NT2/D1 (cell line): ENCODE results near the gene SRRM4.
A peak's percentile ranks its signal among the peaks of the same experiment; 100 is the strongest.

Experiments
- DNase-seq: peaks from one replicate; pipeline ENCODE4 v3.0.0-alpha.2; 2011; ENCODE audit warnings: low read depth, low spot score
- H3K27me3 ChIP-seq: 2 replicates; pipeline ENCODE4 v1.6.0; 2011; ENCODE audit warnings: mild to moderate bottlenecking; ENCODE audit not compliant: insufficient read length, insufficient read depth
- H3K36me3 ChIP-seq: 2 replicates; pipeline ENCODE4 v1.6.1; 2011; ENCODE audit warnings: mild to moderate bottlenecking, low read length, mixed read lengths; ENCODE audit not compliant: insufficient read depth, insufficient read length
- H3K4me1 ChIP-seq: 2 replicates; pipeline ENCODE4 v1.5.1; 2011; ENCODE audit not compliant: insufficient read depth, insufficient read length
- H3K4me3 ChIP-seq: 2 replicates; pipeline ENCODE4 v1.5.1; 2011; ENCODE audit warnings: low read depth; ENCODE audit not compliant: insufficient read length
- H3K9ac ChIP-seq: 2 replicates; pipeline ENCODE4 v1.6.0; 2011; ENCODE audit warnings: low read depth; ENCODE audit not compliant: insufficient read length
- H3K9me3 ChIP-seq: 2 replicates; pipeline ENCODE4 v1.5.1; 2011; ENCODE audit warnings: mild to moderate bottlenecking, low read length; ENCODE audit not compliant: insufficient read depth
- SUZ12 ChIP-seq: IDR thresholded peaks from 2 replicates; pipeline ENCODE4 v1.6.1; 2011; ENCODE audit not compliant: insufficient read length, insufficient read depth; ENCODE audit errors: extremely low read depth
- YY1 ChIP-seq: IDR thresholded peaks from 2 replicates; pipeline ENCODE4 v1.6.1; 2011; ENCODE audit not compliant: insufficient read length, insufficient read depth
- ZNF274 ChIP-seq: IDR thresholded peaks from 2 replicates; pipeline ENCODE4 v1.6.1; 2011; ENCODE audit warnings: mild to moderate bottlenecking, low read depth, low read length

SRRM4 gene

DNA sequence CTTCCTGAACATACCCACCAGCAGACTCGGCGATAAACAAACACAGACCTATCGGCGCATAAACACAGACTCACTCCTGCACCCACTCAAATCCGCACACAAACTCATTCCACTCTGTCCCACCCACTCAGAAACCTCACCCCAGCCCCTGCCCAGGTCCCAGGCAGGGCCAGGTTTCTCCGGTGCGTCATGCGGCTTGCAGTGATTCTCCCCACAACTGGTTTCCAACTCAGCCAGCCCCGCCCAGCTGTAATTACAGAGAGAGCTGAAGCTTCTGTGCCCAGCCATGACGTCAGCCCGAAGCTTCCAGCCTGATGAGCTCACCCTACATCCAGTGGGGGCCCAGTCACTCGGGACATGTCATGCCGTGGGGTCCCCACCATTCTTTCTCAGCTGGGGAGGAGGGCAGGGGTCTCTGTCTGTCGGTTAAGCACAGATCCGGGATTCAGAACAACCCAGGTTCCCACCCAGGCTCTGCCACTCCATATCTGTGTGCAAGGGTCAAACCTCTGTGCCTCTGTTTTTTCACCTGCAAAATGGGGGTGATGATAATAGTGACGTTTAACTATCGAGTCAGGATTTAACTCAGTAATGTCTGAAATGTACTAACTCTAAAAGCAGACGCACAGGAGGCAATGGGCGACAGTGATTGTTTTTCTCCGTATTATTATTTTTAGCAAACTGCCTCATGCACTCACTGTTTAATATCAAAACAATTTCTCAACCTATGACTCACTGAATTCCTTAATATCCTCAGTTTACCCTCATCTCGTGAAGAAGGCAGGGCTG is 195.1 kb downstream of the SRRM4 start:
- peaks cover 12% of the 10 kb centered on the region for H3K4me1 ChIP-seq
- no peak for TF ChIP-seq ZNF274
- no peaks in the 10 kb centered on the region for H3K36me3 ChIP-seq
- H3K4me3 ChIP-seq, result no peak overlapping the region
- H3K9me3 ChIP-seq, result no peaks in the 10 kb centered on the region
- peak overlapping the region; percentile 47 for H3K9ac ChIP-seq
- no peak for DNase-seq
- no peaks in the 10 kb centered on the region for H3K27me3 ChIP-seq

DNA sequence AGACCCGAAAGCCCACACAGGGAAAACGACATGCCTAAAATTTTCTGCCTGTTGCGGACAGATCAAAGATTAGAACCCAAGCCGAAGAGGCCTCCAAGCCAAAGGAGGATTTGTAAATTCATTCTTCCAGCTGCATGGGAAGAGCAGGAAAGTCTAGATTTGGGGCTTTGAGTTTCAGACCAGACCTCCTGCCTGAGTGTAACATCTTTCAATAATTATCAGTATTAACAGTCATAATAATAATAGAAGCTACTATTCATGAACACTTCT is 195.7 kb downstream of the SRRM4 start:
- H3K4me1 ChIP-seq, result peaks cover 12% of the 10 kb centered on the region
- peaks cover 4% of the 10 kb centered on the region for H3K36me3 ChIP-seq
- H3K9ac ChIP-seq, result no peak overlapping the region
- TF ChIP-seq YY1 (no peak), ZNF274 (no peak), SUZ12 (no peak)
- no peaks in the 10 kb centered on the region for H3K27me3 ChIP-seq
- H3K9me3 ChIP-seq, result no peaks in the 10 kb centered on the region
- DNase-seq, result no peak
- H3K4me3 ChIP-seq, result no peak overlapping the region

DNA sequence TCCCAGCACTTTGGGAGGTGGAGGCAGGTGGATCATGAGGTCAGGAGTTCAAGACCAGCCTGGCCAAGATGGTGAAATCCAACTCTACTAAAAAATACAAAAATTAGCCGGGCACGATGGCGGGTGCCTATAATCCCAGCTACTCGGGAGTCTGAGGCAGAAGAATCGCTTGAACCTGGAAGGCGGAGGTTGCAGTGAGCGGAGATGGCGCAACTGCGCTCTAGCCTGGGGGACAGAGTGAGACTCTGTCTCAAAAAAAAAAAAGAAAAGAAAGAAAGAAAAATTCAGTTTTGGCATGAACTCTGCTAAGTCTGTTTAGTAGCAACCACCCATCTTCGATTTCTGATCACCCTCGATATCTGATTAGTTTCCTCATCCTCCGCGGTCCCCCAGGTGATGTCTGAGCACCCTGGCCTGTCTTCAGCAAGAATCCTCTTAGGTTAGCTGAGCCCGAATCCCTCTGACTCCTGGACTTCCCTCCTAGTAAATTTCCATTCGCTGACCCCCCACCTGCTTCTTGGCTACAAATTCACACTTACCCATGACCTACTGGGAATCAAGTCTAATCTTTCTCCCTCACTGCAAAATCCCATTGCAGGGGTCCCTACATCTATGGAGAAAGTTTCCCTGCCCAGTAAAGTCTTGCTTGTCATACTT is 196.5 kb downstream of the SRRM4 start:
- H3K9ac ChIP-seq, result no peak overlapping the region
- no peaks in the 10 kb centered on the region for H3K27me3 ChIP-seq
- no peak for DNase-seq
- no peak overlapping the region for H3K4me3 ChIP-seq
- H3K9me3 ChIP-seq, result no peaks in the 10 kb centered on the region
- TF ChIP-seq SUZ12 (no peak), YY1 (no peak), ZNF274 (no peak)
- peaks cover 10% of the 10 kb centered on the region for H3K36me3 ChIP-seq
- H3K4me1 ChIP-seq, result peaks cover 12% of the 10 kb centered on the region

DNA sequence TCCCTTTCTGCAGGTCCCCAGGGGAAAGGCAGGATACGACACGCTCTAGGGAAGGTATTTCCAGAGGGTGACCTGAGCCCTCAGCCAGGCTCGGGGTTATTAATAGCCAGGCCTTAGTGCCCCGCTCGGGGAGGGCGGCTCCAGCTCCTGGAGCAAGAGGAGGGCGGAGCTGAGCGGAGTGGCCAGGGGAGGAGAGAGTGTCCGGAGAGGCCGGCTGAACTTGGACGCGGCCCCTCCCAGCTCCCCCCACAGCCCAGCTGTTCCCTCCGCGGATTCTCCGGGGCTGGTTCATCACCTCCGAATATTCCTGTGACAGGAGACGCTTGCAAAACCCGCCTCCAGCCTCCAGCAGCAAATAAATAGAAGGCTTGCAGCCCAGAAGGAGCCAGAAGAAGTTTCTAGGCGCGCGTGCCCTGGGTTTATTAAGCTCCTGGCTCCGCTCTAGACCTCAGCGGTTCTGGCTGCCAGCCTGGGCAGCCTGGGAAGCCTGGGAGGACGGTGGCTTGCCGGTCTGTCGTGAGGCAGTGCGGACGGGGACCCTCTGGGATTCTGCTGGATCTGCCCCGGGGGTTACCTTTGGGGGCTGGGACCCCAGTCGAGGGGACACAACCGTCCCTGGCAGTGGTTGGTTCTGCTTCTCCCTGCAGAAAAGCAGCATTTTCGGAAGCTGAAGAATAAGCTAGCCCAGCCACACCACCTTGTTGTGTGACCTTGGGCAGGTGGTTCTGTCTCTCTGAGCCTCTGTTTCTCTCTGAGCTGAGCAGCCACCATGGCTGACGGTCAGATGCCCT is 197.4 kb downstream of the SRRM4 start, which contains the start of gene HSPB8:
Gene HSPB8 (plus strand): TSS at position 388 of the 791 bp plus-strand sequence. CDS start 382 bp downstream, at position 770.
- peak; percentile 30 for DNase-seq
- peaks cover 15% of the 10 kb centered on the region for H3K36me3 ChIP-seq
- no peaks in the 10 kb centered on the region for H3K9me3 ChIP-seq
- H3K4me1 ChIP-seq, result peaks cover 12% of the 10 kb centered on the region
- peak within 1 kb of the TSS; percentile 77 for H3K9ac ChIP-seq
- TF ChIP-seq YY1 (no peak), ZNF274 (no peak), SUZ12 (no peak)
- H3K27me3 ChIP-seq, result no peaks in the 10 kb centered on the region
- peak within 1 kb of the TSS; percentile 64 for H3K4me3 ChIP-seq

DNA sequence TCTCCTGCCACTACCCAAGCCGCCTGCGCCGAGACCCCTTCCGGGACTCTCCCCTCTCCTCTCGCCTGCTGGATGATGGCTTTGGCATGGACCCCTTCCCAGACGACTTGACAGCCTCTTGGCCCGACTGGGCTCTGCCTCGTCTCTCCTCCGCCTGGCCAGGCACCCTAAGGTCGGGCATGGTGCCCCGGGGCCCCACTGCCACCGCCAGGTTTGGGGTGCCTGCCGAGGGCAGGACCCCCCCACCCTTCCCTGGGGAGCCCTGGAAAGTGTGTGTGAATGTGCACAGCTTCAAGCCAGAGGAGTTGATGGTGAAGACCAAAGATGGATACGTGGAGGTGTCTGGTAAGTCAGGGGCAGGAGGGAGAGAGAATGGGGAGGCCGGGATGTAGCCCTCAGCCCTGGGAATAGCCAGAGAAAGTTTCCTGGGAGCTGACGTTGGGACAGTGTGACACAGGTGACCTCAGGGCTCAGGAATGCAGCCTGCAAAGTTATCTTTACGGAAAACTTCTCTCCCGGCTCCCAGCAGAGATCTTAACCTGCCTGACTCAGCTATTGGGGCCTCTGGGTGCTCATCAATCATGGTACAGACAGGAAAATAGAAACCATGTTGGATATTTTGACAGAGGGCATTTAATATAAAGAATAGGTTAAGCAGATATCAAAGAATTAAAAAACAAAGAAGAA is 198.1 kb downstream of the SRRM4 start:
- TF ChIP-seq SUZ12 (no peak), YY1 (no peak), ZNF274 (no peak)
- peak; percentile 67 for DNase-seq
- Histone ChIP-seq H3K9ac (peak overlapping the region; percentile 77), H3K27me3 (no peaks in the 10 kb centered on the region), H3K9me3 (no peaks in the 10 kb centered on the region), H3K36me3 (peaks cover 18% of the 10 kb centered on the region), H3K4me3 (peak overlapping the region; percentile 64), H3K4me1 (peaks cover 12% of the 10 kb centered on the region)

DNA sequence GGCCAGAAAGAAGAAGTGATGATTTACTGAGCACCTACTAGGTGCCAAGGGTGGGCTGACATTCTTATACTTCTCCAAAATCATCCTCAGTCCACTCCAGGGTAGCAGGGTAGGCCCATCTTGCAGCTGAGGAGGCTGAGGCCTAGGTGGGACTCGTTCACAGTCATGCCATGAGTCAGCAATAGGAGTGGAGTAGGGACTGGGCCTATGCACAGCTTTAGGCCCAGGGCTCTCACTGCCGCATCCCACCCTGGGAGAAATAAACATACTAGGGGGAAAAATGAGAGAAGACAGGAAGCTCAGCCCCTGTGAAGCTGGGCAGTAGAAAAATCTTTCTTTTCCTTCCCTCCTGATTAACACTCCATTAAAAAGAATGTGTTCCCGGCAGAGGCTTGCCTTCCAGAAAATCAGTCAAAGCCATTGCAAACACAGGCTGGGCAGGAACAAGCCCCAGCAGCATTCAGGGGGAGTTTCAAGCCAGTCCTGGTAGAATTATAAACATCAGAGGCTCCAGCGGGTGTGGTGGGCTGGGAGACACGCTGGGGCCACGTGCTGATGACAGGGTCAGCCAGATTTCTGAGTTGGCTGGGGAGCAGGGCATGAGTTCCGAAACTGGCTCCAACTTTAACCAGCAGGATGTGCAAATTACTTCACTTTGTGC is 199.2 kb downstream of the SRRM4 start:
- Histone ChIP-seq H3K9ac (peak overlapping the region; percentile 66), H3K4me3 (peak overlapping the region; percentile 64)

DNA sequence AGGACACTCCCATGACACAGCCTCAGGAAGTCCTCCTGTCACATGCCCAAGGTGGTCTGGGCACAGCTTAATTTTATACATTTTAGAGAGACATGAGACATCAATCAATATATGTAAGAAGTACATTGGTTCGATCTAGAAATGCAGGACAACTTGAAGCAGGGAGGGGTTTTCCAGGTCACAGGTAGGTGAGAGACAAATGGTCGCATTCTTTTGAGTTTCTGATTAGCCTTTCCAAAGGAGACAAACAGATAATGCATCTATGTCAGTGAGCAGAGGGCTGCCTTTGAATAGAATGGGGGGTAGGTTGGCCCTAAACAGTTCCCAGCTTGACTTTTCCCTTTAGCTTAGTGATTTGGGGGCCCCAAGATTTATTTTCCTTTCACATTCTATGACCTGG is 199.9 kb downstream of the SRRM4 start:
- TF ChIP-seq ZNF274, result no peak
- TF ChIP-seq YY1, result no peak
- no peak for TF ChIP-seq SUZ12
- H3K9me3 ChIP-seq, result no peaks in the 10 kb centered on the region
- H3K4me1 ChIP-seq, result peaks cover 12% of the 10 kb centered on the region
- DNase-seq, result no peak
- no peaks in the 10 kb centered on the region for H3K27me3 ChIP-seq
- H3K9ac ChIP-seq, result peak overlapping the region; percentile 66
- H3K4me3 ChIP-seq, result no peak overlapping the region
- H3K36me3 ChIP-seq, result peaks cover 18% of the 10 kb centered on the region

More for the DNA sequence above, 199.2 kb downstream of the SRRM4 start:
- no peak for DNase-seq
- TF ChIP-seq YY1 (no peak), SUZ12 (no peak), ZNF274 (no peak)
- Histone ChIP-seq H3K4me1 (peaks cover 12% of the 10 kb centered on the region), H3K27me3 (no peaks in the 10 kb centered on the region), H3K9me3 (no peaks in the 10 kb centered on the region), H3K36me3 (peaks cover 18% of the 10 kb centered on the region)
